ENCODE results near the gene LYVE1. TPM values are rescaled to one million over a fixed set of nuclear protein-coding genes. Genes with fewer than 3 reads are reported as not detected.

LYVE1 gene
- polyA plus RNA-seq, 2 of the 4 experiments (the other 2 are of a cell fraction) = 0.04 TPM; not detected in 1

DNA sequence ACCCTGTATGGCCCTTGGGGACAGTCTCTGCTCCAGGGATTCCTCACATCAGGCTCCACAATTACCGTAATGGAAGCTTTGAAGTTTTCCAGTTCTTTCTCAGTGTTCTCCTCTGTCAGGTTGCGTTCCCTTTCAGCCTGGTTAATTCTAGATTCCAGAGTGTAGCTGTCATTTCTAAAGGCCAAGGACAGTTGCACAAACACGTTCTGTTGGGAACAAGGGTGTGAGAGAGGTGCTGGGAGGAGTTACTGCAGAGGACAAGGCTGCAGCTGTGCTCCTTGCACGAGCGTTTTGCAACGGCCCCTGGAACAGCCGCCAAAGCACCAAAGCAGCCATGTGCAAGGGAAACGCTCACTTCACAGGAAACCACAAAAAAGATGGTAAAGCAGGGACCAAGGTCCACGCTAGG is 35.9 kb upstream of the LYVE1 start:
- no peak for DNase-seq (ENCODE audit: low read depth in 1 of 2, low spot score in 1 of 2)
- WGBS (ENCODE audit: missing lambda C conversion rate) = 67% methylated on average over 9 of the region's 9 CpGs
- Histone ChIP-seq H3K27ac (no peak overlapping the region), H3K4me3 (no peak overlapping the region), H3K9me3 (no peaks in the 10 kb centered on the region), H3K4me1 (no peaks in the 10 kb centered on the region), H3K4me2 (no peak overlapping the region)
- no peak for ATAC-seq
- ChIA-PET POLR2A (no interaction called here), CTCF (interaction anchor here (1.2 kb wide), 1 partner anchor 20 kb away, joined by 3 read pairs; no protein-coding TSS in a partner anchor)
- no peak for TF ChIP-seq TFCP2L1 (CRISPR knock-in tag; IDR thresholded peaks at IDR 0.05)
- TF ChIP-seq SMC3 (IDR thresholded peaks at IDR 0.05) = no peak
- no peak for TF ChIP-seq ZNF302 (CRISPR knock-in tag; IDR thresholded peaks at IDR 0.05)
- TF ChIP-seq FOXS1 (CRISPR knock-in tag; IDR thresholded peaks at IDR 0.05) = no peak
- TF ChIP-seq, protein P1, sequence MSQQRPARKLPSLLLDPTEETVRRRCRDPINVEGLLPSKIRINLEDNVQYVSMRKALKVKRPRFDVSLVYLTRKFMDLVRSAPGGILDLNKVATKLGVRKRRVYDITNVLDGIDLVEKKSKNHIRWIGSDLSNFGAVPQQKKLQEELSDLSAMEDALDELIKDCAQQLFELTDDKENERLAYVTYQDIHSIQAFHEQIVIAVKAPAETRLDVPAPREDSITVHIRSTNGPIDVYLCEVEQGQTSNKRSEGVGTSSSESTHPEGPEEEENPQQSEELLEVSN (IDR thresholded peaks at IDR 0.05; ENCODE audit: borderline replicate concordance, low read depth) = no peak
- TF ChIP-seq, protein P2, sequence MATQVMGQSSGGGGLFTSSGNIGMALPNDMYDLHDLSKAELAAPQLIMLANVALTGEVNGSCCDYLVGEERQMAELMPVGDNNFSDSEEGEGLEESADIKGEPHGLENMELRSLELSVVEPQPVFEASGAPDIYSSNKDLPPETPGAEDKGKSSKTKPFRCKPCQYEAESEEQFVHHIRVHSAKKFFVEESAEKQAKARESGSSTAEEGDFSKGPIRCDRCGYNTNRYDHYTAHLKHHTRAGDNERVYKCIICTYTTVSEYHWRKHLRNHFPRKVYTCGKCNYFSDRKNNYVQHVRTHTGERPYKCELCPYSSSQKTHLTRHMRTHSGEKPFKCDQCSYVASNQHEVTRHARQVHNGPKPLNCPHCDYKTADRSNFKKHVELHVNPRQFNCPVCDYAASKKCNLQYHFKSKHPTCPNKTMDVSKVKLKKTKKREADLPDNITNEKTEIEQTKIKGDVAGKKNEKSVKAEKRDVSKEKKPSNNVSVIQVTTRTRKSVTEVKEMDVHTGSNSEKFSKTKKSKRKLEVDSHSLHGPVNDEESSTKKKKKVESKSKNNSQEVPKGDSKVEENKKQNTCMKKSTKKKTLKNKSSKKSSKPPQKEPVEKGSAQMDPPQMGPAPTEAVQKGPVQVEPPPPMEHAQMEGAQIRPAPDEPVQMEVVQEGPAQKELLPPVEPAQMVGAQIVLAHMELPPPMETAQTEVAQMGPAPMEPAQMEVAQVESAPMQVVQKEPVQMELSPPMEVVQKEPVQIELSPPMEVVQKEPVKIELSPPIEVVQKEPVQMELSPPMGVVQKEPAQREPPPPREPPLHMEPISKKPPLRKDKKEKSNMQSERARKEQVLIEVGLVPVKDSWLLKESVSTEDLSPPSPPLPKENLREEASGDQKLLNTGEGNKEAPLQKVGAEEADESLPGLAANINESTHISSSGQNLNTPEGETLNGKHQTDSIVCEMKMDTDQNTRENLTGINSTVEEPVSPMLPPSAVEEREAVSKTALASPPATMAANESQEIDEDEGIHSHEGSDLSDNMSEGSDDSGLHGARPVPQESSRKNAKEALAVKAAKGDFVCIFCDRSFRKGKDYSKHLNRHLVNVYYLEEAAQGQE (IDR thresholded peaks at IDR 0.05) = no peak
- FAIRE-seq = no peak

DNA sequence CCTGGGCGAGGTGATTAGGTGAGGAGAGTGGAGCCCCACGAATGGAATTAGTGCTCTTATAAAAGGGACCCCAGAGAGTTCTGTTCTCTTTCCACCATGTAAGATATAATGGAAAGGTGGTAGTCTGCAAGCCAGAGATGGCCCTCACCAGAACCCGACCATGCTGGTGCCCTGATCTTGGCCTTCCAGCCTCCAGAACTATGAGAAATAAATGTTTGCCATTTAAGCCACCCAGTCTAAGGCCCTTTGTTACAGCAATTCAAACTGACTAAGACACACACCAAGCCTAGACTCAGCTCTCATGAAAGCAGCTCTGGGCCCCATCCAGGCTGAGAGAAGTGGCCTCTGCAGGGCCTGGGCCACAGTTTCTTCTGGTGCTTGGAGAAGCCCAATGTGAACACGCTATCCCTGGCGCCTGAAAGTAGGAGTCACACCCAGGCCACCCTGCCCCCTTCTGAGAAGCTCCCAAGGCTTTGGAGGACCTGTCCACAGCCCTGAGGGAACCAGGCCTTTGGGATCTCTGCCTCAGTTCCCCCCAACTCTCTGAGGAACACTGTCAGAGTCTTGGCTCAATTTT is 35.3 kb upstream of the LYVE1 start:
- no peak for FAIRE-seq

More for the DNA sequence above, 35.3 kb upstream of the LYVE1 start:
- DNase-seq (ENCODE audit: low read depth in 1 of 2, low spot score in 1 of 2) = no peak
- H3K9me3 ChIP-seq = no peaks in the 10 kb centered on the region
- 81% methylated on average over 5 of the region's 5 CpGs for WGBS (ENCODE audit: missing lambda C conversion rate)
- TF ChIP-seq, protein P3, sequence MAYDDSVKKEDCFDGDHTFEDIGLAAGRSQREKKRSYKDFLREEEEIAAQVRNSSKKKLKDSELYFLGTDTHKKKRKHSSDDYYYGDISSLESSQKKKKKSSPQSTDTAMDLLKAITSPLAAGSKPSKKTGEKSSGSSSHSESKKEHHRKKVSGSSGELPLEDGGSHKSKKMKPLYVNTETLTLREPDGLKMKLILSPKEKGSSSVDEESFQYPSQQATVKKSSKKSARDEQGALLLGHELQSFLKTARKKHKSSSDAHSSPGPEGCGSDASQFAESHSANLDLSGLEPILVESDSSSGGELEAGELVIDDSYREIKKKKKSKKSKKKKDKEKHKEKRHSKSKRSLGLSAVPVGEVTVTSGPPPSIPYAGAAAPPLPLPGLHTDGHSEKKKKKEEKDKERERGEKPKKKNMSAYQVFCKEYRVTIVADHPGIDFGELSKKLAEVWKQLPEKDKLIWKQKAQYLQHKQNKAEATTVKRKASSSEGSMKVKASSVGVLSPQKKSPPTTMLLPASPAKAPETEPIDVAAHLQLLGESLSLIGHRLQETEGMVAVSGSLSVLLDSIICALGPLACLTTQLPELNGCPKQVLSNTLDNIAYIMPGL (CRISPR knock-in tag; IDR thresholded peaks at IDR 0.05; ENCODE audit: borderline replicate concordance) = no peak
- TF ChIP-seq HOXA7 (CRISPR knock-in tag; IDR thresholded peaks at IDR 0.05) (no peak), TP53 (CRISPR knock-in tag; IDR thresholded peaks at IDR 0.05) (no peak), RAD21 (conservative IDR thresholded peaks at IDR 0.05 in 1 of 2, IDR thresholded peaks at IDR 0.05 in 1 of 2) (no peak), RFX5 (IDR thresholded peaks at IDR 0.05) (no peak), CHD4 (IDR thresholded peaks at IDR 0.05; ENCODE audit: borderline replicate concordance) (no peak), BHLHE40 (IDR thresholded peaks at IDR 0.05; ENCODE audit: low read depth, low read length) (no peak), NPAS2 (CRISPR knock-in tag; IDR thresholded peaks at IDR 0.05; ENCODE audit: borderline replicate concordance) (no peak), JUNB (IDR thresholded peaks at IDR 0.05) (no peak), CBX2 (IDR thresholded peaks at IDR 0.05; ENCODE audit: borderline replicate concordance, low read depth) (no peak), KDM1A (IDR thresholded peaks at IDR 0.05; ENCODE audit: low read depth) (no peak), FOSB (CRISPR knock-in tag; IDR thresholded peaks at IDR 0.05) (no peak), FOXS1 (CRISPR knock-in tag; IDR thresholded peaks at IDR 0.05) (no peak), RCOR1 (IDR thresholded peaks at IDR 0.05; ENCODE audit: low read depth, low read length) (no peak), MAFK (IDR thresholded peaks at IDR 0.05; ENCODE audit: partially characterized antibody) (no peak)
- TF ChIP-seq, protein P4, sequence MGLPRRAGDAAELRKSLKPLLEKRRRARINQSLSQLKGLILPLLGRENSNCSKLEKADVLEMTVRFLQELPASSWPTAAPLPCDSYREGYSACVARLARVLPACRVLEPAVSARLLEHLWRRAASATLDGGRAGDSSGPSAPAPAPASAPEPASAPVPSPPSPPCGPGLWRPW (IDR thresholded peaks at IDR 0.05) = no peak
- TF ChIP-seq, protein P5, sequence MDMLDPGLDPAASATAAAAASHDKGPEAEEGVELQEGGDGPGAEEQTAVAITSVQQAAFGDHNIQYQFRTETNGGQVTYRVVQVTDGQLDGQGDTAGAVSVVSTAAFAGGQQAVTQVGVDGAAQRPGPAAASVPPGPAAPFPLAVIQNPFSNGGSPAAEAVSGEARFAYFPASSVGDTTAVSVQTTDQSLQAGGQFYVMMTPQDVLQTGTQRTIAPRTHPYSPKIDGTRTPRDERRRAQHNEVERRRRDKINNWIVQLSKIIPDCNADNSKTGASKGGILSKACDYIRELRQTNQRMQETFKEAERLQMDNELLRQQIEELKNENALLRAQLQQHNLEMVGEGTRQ (IDR thresholded peaks at IDR 0.05) = no peak
- TF ChIP-seq, protein P6, sequence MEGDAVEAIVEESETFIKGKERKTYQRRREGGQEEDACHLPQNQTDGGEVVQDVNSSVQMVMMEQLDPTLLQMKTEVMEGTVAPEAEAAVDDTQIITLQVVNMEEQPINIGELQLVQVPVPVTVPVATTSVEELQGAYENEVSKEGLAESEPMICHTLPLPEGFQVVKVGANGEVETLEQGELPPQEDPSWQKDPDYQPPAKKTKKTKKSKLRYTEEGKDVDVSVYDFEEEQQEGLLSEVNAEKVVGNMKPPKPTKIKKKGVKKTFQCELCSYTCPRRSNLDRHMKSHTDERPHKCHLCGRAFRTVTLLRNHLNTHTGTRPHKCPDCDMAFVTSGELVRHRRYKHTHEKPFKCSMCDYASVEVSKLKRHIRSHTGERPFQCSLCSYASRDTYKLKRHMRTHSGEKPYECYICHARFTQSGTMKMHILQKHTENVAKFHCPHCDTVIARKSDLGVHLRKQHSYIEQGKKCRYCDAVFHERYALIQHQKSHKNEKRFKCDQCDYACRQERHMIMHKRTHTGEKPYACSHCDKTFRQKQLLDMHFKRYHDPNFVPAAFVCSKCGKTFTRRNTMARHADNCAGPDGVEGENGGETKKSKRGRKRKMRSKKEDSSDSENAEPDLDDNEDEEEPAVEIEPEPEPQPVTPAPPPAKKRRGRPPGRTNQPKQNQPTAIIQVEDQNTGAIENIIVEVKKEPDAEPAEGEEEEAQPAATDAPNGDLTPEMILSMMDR (IDR thresholded peaks at IDR 0.05) = no peak
- ChIA-PET CTCF (interaction anchor here (1.2 kb wide), 1 partner anchor 20 kb away, joined by 3 read pairs; no protein-coding TSS in a partner anchor), POLR2A (no interaction called here)
- no peak for ATAC-seq
- no peaks in the 10 kb centered on the region for H3K4me1 ChIP-seq
- H3K4me2 ChIP-seq = no peak overlapping the region
- H3K4me3 ChIP-seq = no peak overlapping the region
- H3K27ac ChIP-seq = no peak overlapping the region
